Measurements from ENCODE around the gene KRT85. TPM values are rescaled to one million over a fixed set of nuclear protein-coding genes. Genes with fewer than 3 reads are reported as not detected.

The KRT85 gene
- total and polyA plus RNA-seq, 2 of the 13 experiments (the other 11 are each of a cell fraction or from before 2014, with no cell fraction given): not detected

DNA sequence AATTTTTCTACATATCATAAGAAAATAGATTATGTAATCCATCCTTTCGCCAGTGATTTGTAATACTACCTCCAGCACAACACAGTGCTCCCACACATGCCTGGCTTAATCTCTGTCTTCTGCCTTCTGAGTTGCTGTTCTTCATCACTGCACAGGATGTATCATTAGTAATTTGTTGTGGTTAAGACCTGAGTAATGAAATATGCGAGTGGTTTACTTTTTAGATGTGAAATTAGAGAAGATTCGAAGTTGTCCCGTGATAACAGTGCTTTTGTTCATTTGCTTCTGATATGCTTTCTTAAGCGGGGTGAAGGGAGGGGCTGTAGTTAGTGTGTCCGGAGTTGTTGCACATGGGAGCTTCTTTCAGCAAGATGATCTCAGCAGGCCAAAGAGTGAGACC, 18.1 kb downstream of the KRT85 start:
- WGBS (ENCODE audit: low lambda C conversion rate): 10% methylated on average over 6 of the region's 6 CpGs

More for the DNA sequence above, 18.1 kb downstream of the KRT85 start:
- FAIRE-seq (no peak), ATAC-seq (no peak), DNase-seq (ENCODE audit: low spot score) (no peak)
- BruUV-seq (replicated peaks): no TSS peak
- Histone ChIP-seq H2AFZ (ENCODE audit: low read length) (no peak overlapping the region), H3K4me3 (replicated peaks in 1 of 3; ENCODE audit: insufficient read depth in 1 of 3, low read depth in 2 of 3, low read length in 3 of 3) (no peak overlapping the region), H3K36me3 (replicated peaks in 1 of 2; ENCODE audit: control insufficient read depth in 1 of 2, insufficient read depth in 2 of 2, low read length in 2 of 2) (no peaks in the 10 kb centered on the region), H3K27ac (ENCODE audit: extremely low read length, insufficient read depth, low read length) (no peak overlapping the region), H3K79me2 (ENCODE audit: insufficient read depth, low read length) (no peaks in the 10 kb centered on the region), H3K4me1 (ENCODE audit: insufficient read depth, low read length) (peaks cover 10% of the 10 kb centered on the region), H3K9ac (ENCODE audit: insufficient read depth, low read depth, low read length) (no peak overlapping the region), H4K20me1 (ENCODE audit: insufficient read depth, low read length) (no peaks in the 10 kb centered on the region), H3K27me3 (ENCODE audit: control insufficient read depth in 1 of 2, insufficient read depth in 2 of 2, low read length in 2 of 2) (peaks cover 0 to 33% of the 10 kb centered on the region in 2 experiments; a peak in 4 of 5 replicates), H3K4me2 (ENCODE audit: low read depth, low read length) (no peak overlapping the region), H3K9me3 (ENCODE audit: low read length) (no peaks in the 10 kb centered on the region)
- TF ChIP-seq ZNF709 (CRISPR knock-in tag; IDR thresholded peaks at IDR 0.05) (no peak), KDM2A (CRISPR knock-in tag; IDR thresholded peaks at IDR 0.05; ENCODE audit: borderline replicate concordance, low read depth) (no peak), TSC22D2 (CRISPR knock-in tag; IDR thresholded peaks at IDR 0.05; ENCODE audit: borderline replicate concordance) (no peak), BRCA1 (CRISPR knock-in tag; IDR thresholded peaks at IDR 0.05) (no peak), NR2C2 (CRISPR knock-in tag; IDR thresholded peaks at IDR 0.05; ENCODE audit: borderline replicate concordance) (no peak), AGO1 (IDR thresholded peaks at IDR 0.05; ENCODE audit: low read depth, low read length, poor library complexity, severe bottlenecking) (no peak), SIX4 (CRISPR knock-in tag; IDR thresholded peaks at IDR 0.05) (no peak), RARG (CRISPR knock-in tag; IDR thresholded peaks at IDR 0.05; ENCODE audit: low read depth) (no peak), ZFP82 (CRISPR knock-in tag; IDR thresholded peaks at IDR 0.05; ENCODE audit: borderline replicate concordance) (no peak), DR1 (CRISPR knock-in tag; IDR thresholded peaks at IDR 0.05) (no peak), GABPB1 (CRISPR knock-in tag; IDR thresholded peaks at IDR 0.05) (no peak)
- TF ChIP-seq, protein P1, sequence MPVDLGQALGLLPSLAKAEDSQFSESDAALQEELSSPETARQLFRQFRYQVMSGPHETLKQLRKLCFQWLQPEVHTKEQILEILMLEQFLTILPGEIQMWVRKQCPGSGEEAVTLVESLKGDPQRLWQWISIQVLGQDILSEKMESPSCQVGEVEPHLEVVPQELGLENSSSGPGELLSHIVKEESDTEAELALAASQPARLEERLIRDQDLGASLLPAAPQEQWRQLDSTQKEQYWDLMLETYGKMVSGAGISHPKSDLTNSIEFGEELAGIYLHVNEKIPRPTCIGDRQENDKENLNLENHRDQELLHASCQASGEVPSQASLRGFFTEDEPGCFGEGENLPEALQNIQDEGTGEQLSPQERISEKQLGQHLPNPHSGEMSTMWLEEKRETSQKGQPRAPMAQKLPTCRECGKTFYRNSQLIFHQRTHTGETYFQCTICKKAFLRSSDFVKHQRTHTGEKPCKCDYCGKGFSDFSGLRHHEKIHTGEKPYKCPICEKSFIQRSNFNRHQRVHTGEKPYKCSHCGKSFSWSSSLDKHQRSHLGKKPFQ (CRISPR knock-in tag; IDR thresholded peaks at IDR 0.05; ENCODE audit: insufficient replicate concordance): no peak
- TF ChIP-seq, protein P2, sequence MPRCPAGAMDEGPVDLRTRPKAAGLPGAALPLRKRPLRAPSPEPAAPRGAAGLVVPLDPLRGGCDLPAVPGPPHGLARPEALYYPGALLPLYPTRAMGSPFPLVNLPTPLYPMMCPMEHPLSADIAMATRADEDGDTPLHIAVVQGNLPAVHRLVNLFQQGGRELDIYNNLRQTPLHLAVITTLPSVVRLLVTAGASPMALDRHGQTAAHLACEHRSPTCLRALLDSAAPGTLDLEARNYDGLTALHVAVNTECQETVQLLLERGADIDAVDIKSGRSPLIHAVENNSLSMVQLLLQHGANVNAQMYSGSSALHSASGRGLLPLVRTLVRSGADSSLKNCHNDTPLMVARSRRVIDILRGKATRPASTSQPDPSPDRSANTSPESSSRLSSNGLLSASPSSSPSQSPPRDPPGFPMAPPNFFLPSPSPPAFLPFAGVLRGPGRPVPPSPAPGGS (CRISPR knock-in tag; IDR thresholded peaks at IDR 0.05): no peak
- in situ Hi-C loops (cut with HindIII; ENCODE audit: extremely low pct_ligation_motif_present, low pct_unique_long_range_greater_than_20kb) (no loop called here), intact Hi-C loops (cut with micrococcal nuclease; ENCODE audit: unreplicated experiment) (no loop called here)
- ChIA-PET POLR2A (no interaction called here), CTCF (ENCODE audit: low intra/inter-chr PET ratio, low total read pairs) (no interaction called here)
